Neural progenitor cell (in vitro differentiated cells): ENCODE measurements around the gene MC1R.

ENCODE experiments used
- CTCF ChIP-seq: fragments of 200-600 bp; sonication (generic); IDR thresholded peaks from 2 replicates; pipeline ENCODE4 v1.5.1; 2017; ENCODE audit warnings: antibody characterized with exemption, mild to moderate bottlenecking
- EZH2phosphoT487 ChIP-seq: fragments of 200-600 bp; sonication (generic); IDR thresholded peaks from 2 replicates; pipeline ENCODE4 v1.6.1; 2017; ENCODE audit warnings: antibody characterized with exemption

- TF ChIP-seq CTCF (no peak), EZH2phosphoT487 (no peak)
Observed at GRCh38 chr16:89952049-89952448, 33.4 kb downstream of the MC1R start.
